Activated gamma-delta T cell (primary cell): ENCODE data around the gene BAIAP2L2.
"Not testable (repeated sequence)": the region's sequence is repeated elsewhere in the genome, so short reads cannot be mapped to it uniquely, and the experiment has no call there.

ENCODE experiments used
- DNase-seq: peaks from one replicate; lab custom pipeline; 2025; lab: John Stamatoyannopoulos, UW

The BAIAP2L2 gene

GRCh38 chr22:38081636-38081940, 28.9 kb downstream of the BAIAP2L2 start:
- DNase-seq = no peak

- no peak for DNase-seq
These were observed 29.4 kb downstream of the BAIAP2L2 start for GRCh38 chr22:38080850-38081635.

GRCh38 chr22:38080474-38080849, 30.0 kb downstream of the BAIAP2L2 start:
- no peak for DNase-seq

- no peak for DNase-seq
These were observed 30.7 kb downstream of the BAIAP2L2 start for GRCh38 chr22:38079804-38080203.

GRCh38 chr22:38079208-38079607, 31.3 kb downstream of the BAIAP2L2 start:
- DNase-seq = not testable (repeated sequence)

GRCh38 chr22:38078046-38078840, 32.2 kb downstream of the BAIAP2L2 start:
- DNase-seq = no peak

- no peak for DNase-seq
These were observed 32.9 kb downstream of the BAIAP2L2 start for GRCh38 chr22:38077595-38077994.

GRCh38 chr22:38077096-38077495, 33.4 kb downstream of the BAIAP2L2 start:
- no peak for DNase-seq

GRCh38 chr22:38075961-38076360, 34.5 kb downstream of the BAIAP2L2 start:
- DNase-seq = no peak

- no peak for DNase-seq
These were observed 35.2 kb downstream of the BAIAP2L2 start for GRCh38 chr22:38075105-38075825.

- DNase-seq = no peak
These were observed 36.0 kb downstream of the BAIAP2L2 start for GRCh38 chr22:38074181-38075104.

GRCh38 chr22:38073150-38074130, 37.0 kb downstream of the BAIAP2L2 start:
- no peak for DNase-seq

- DNase-seq = no peak
These were observed 37.9 kb downstream of the BAIAP2L2 start for GRCh38 chr22:38072322-38073149.

- DNase-seq = no peak
These were observed 38.8 kb downstream of the BAIAP2L2 start for GRCh38 chr22:38071421-38072321.

- no peak for DNase-seq
These were observed 40.1 kb downstream of the BAIAP2L2 start for GRCh38 chr22:38070250-38070921.

- no peak for DNase-seq
These were observed 40.9 kb downstream of the BAIAP2L2 start for GRCh38 chr22:38069372-38070249.
